ENCODE measurements around the gene MITF.

GRCh38 chr3:69764121-69764741 is 25.0 kb downstream of the MITF start:
- TF ChIP-seq EZH2 (IDR thresholded peaks at IDR 0.05) (no peak), POLR2AphosphoS5 (IDR thresholded peaks at IDR 0.05; ENCODE audit: borderline replicate concordance, low read depth, low read length) (no peak), FOXP2 (optimal IDR thresholded peaks at IDR 0.05; ENCODE audit: control extremely low read depth, extremely low read length, insufficient read depth) (no peak)
